AG04450 (cell line): ENCODE results near the gene TMTC3. TPM values are rescaled to one million over a fixed set of nuclear protein-coding genes. Genes with fewer than 3 reads are reported as not detected.

ENCODE experiments used
- CTCF ChIA-PET: fragments of 300-600, 350-600 bp; formaldehyde crosslinking; extraction: SDS; loops from one replicate; lab custom pipeline; 2022; ENCODE audit warnings: antibody characterized with exemption, inconsistent platforms; lab: Charles Lee
- POLR2A ChIA-PET: fragments of 350-600 bp; formaldehyde crosslinking; extraction: SDS; loops from one replicate; lab custom pipeline; 2021; ENCODE audit warnings: antibody characterized with exemption, inconsistent platforms; lab: Yijun Ruan, JAX
- DNase-seq: peaks from one replicate; pipeline ENCODE4 v3.0.0-alpha.2; 2011; ENCODE audit warnings: low read depth, low spot score
- H3K27ac ChIP-seq: one replicate; pipeline ENCODE4 v1.5.1; 2012; ENCODE audit warnings: low read depth, low read length, control low read depth
- H3K27me3 ChIP-seq: one replicate; pipeline ENCODE4 v1.6.0; 2012; ENCODE audit warnings: low read length; ENCODE audit not compliant: control insufficient read depth, insufficient read depth
- H3K4me3 ChIP-seq: 2 replicates; pipeline ENCODE4 v1.5.1; 2011; ENCODE audit warnings: mild to moderate bottlenecking, low read depth, low read length, control low read depth
- H3K9me3 ChIP-seq: 2 replicates; pipeline ENCODE4 v1.5.1; 2012; ENCODE audit warnings: low read length; ENCODE audit not compliant: control insufficient read depth, insufficient read depth
- polyA plus RNA-seq: library from polyadenylated mRNA; depleted of rRNA; stranded (reverse); fragments of >200 nt; gene quantifications from 2 replicates; pipeline ENCODE4 v1.2.3, GENCODE V29; 2011
- TF ChIP-seq, protein P1 (sequence below): IDR thresholded peaks from 2 replicates; pipeline ENCODE4 v1.5.1; 2011; ENCODE audit warnings: low read depth, low read length, control low read depth, inconsistent platforms

Gene TMTC3
- polyA plus RNA-seq, 1 experiment: 29.3 TPM

DNA sequence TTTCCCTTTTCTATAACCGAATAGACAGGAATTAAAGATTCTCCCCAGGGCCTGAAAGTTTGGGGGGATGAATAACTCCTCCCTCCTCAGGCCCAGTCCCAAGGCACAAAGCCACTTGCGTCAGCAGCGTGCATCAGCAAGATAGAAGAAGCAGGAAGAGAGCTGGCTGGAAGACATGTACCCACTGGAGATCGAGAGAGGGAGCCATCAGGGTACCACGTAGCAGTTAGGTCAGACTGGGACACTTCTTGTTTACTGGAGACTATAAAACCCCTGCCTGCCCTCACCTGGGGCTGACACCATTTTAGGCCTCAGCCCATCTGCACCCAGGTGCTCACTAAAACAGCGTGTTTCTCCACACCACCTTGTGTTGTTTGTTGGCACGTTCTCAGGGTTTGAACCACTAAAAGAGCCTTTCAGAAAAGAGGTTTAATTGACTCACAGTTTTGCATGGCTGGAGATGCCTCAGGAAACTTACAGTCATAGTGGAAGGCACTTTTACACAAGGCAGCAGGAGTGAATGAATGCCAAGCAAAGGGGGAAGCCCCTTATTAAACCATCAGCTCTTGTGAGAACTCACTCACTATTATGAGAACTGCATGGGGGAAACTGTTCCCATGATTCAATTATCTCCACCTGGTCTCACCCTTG, 93.2 kb downstream of the TMTC3 start:
- no peak overlapping the region for H3K27ac ChIP-seq
- H3K27me3 ChIP-seq: no peaks in the 10 kb centered on the region
- DNase-seq: no peak
- H3K9me3 ChIP-seq: peaks cover 5% of the 10 kb centered on the region; the same call in 1 of the 2 replicates
- H3K4me3 ChIP-seq: no peak overlapping the region
- ChIA-PET POLR2A (no interaction called here), CTCF (no interaction called here)
- TF ChIP-seq, protein P1, sequence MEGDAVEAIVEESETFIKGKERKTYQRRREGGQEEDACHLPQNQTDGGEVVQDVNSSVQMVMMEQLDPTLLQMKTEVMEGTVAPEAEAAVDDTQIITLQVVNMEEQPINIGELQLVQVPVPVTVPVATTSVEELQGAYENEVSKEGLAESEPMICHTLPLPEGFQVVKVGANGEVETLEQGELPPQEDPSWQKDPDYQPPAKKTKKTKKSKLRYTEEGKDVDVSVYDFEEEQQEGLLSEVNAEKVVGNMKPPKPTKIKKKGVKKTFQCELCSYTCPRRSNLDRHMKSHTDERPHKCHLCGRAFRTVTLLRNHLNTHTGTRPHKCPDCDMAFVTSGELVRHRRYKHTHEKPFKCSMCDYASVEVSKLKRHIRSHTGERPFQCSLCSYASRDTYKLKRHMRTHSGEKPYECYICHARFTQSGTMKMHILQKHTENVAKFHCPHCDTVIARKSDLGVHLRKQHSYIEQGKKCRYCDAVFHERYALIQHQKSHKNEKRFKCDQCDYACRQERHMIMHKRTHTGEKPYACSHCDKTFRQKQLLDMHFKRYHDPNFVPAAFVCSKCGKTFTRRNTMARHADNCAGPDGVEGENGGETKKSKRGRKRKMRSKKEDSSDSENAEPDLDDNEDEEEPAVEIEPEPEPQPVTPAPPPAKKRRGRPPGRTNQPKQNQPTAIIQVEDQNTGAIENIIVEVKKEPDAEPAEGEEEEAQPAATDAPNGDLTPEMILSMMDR: no peak

DNA sequence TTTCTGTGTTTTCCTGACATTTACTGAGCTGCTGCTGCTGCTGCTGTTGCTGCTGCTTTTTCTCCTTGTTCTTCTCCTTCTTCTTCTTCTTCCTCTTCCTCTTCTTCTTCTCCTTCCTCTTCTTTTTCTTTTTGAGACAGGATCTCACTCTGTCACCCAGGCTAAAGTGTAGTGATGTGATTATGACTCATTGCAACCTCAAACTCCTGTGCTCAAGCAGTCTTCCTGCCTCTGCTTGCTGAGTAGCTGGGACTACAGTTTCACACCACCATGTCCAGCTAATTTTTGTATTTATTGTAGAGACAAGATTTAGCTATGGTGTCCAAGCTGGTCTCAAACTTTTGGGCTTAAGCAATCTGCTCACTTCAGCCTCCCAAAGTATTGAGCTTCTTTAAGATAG, 95.8 kb downstream of the TMTC3 start:
- Histone ChIP-seq H3K4me3 (no peak overlapping the region), H3K27me3 (no peaks in the 10 kb centered on the region), H3K27ac (no peak overlapping the region), H3K9me3 (peaks cover 5% of the 10 kb centered on the region; the same call in 1 of the 2 replicates)
- TF ChIP-seq, protein P1: no peak
- no peak for DNase-seq
- ChIA-PET CTCF (no interaction called here), POLR2A (no interaction called here)

DNA sequence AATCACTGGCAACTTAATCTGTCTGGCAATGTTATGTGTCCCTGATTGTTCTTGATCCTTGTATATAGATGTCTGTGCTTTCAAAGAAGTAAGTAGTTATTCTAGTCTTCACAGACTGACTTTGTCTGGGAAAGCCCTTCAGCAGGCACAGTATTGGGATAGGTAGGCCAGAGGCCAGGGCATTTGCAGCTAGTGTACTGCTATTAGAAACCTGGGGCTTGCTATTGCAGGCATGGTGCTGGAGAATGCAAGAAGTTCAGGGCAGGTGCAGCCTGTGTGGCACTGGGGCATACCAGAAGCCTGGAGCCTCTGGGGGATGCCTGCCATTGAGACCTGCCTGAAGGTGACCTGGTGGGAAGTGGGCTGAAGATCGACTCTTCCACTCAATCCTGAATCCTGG, 96.3 kb downstream of the TMTC3 start:
- Histone ChIP-seq H3K27ac (no peak overlapping the region), H3K27me3 (no peaks in the 10 kb centered on the region), H3K9me3 (peaks cover 5% of the 10 kb centered on the region; the same call in 1 of the 2 replicates), H3K4me3 (no peak overlapping the region)
- DNase-seq: no peak
- ChIA-PET CTCF (no interaction called here), POLR2A (no interaction called here)
- TF ChIP-seq, protein P1: no peak

DNA sequence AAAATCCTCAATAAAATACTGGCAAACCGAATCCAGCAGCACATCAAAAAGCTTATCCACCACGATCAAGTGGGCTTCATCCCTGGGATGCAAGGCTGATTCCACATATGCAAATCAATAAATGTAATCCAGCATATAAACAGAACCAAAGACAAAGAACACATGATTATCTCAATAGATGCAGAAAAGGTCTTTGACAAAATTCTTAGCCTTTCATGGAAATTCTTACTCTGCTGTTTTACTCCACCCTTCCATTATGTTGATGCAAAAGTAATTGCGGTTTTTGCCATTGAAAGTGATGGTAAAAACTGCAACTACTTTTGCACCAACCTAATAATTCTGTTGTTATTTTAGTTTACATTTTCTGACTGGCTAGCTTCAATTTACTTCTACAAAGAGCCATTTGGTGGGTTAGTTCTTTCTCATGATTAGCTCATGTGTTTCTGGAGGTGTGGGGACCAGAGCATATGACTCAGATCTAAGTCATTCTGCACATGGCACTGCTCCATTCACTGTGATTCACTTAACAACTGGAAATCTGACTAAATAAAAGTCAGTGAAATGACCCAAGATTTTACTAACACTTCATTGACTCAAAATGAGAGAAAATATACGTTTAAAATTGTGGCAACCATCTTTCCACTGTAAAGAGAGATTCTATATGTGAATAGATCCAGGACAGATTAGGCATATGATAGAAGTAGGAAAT, 99.9 kb downstream of the TMTC3 start:
- Histone ChIP-seq H3K9me3 (peaks cover 5% of the 10 kb centered on the region; the same call in 1 of the 2 replicates), H3K27ac (no peak overlapping the region), H3K27me3 (no peaks in the 10 kb centered on the region), H3K4me3 (no peak overlapping the region)
- DNase-seq: peak; percentile 92
- ChIA-PET CTCF (no interaction called here), POLR2A (no interaction called here)
- TF ChIP-seq, protein P1: no peak

DNA sequence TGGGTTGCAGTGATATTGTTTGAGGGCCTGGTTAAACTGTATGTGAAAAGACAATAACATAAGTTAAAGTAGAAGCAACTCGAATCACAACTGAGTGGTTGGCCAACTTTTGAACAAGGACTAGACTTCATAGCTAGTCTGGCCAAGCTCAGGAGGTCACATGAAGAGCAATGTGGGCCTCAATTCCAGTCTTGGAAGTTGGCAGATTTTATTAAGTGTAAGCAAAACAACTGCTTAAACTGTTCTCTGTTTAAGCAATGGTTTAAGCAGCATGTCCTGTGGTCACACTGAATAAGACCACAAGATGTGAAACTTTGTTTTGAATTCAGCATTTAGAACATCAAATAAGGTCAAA, 100.4 kb downstream of the TMTC3 start:
- DNase-seq: no peak
- Histone ChIP-seq H3K9me3 (peaks cover 5% of the 10 kb centered on the region; the same call in 1 of the 2 replicates), H3K27me3 (no peaks in the 10 kb centered on the region), H3K27ac (peak overlapping the region; percentile 82), H3K4me3 (no peak overlapping the region)
- CTCF ChIA-PET: no interaction called here
- POLR2A ChIA-PET: no interaction called here
- TF ChIP-seq, protein P1: no peak
